ENCODE measurements around the gene PSENEN. TPM values are rescaled to one million over a fixed set of nuclear protein-coding genes. Genes with fewer than 3 reads are reported as not detected.

PSENEN gene
- total and polyA plus RNA-seq, 11 donors = 25.2 to 95.1 (median 42.3) TPM

- peaks cover 5 to 97% (median 93%) of the 10 kb centered on the region in 9 donors for H3K36me3 ChIP-seq
- no peaks in the 10 kb centered on the region for H3K4me1 ChIP-seq
- H3K4me3 ChIP-seq = no peak overlapping the region
- TF ChIP-seq POLR2A (IDR thresholded peaks at IDR 0.05) (no peak), CTCF (IDR thresholded peaks at IDR 0.05) (no peak)
- ATAC-seq (no peak), DNase-seq (no peak)
- no peaks in the 10 kb centered on the region for H3K27me3 ChIP-seq
- WGBS, 4 donors = 87 to 89% (median 88%) methylated on average over 9 of the region's 9 CpGs
- intact Hi-C loops (cut with DNase I) = no loop called here
- H3K9me3 ChIP-seq = no peaks in the 10 kb centered on the region
- H3K27ac ChIP-seq = no peak overlapping the region
These were observed 14.1 kb upstream of the PSENEN start for GRCh38 chr19:35731353-35731752.

- DNase-seq (no peak), ATAC-seq (no peak)
- Histone ChIP-seq H3K27ac (no peak overlapping the region), H3K4me3 (no peak overlapping the region), H3K9me3 (no peaks in the 10 kb centered on the region), H3K4me1 (no peaks in the 10 kb centered on the region), H3K27me3 (no peaks in the 10 kb centered on the region), H3K36me3 (peaks cover 5 to 97% (median 93%) of the 10 kb centered on the region in 9 donors)
- no peak for TF ChIP-seq POLR2A (IDR thresholded peaks at IDR 0.05)
- no peak for TF ChIP-seq CTCF (IDR thresholded peaks at IDR 0.05)
- intact Hi-C loops (cut with DNase I) = no loop called here
- 81 to 88% (median 85%) methylated on average over 20 to 21 of the region's 21 CpGs for WGBS, 4 donors
These were observed 13.6 kb upstream of the PSENEN start for GRCh38 chr19:35731779-35732405.

- H3K9me3 ChIP-seq = no peaks in the 10 kb centered on the region
- no peak overlapping the region for H3K27ac ChIP-seq
- H3K4me1 ChIP-seq = no peaks in the 10 kb centered on the region
- peaks cover 5 to 97% (median 93%) of the 10 kb centered on the region in 9 donors for H3K36me3 ChIP-seq
- TF ChIP-seq POLR2A (IDR thresholded peaks at IDR 0.05) (no peak), CTCF (IDR thresholded peaks at IDR 0.05) (no peak)
- intact Hi-C loops (cut with DNase I) = no loop called here
- no peaks in the 10 kb centered on the region for H3K27me3 ChIP-seq
- H3K4me3 ChIP-seq = no peak overlapping the region
- 85 to 92% (median 90%) methylated on average over 16 to 25 of the region's 25 CpGs for whole genome bisulfite sequencing, 4 donors
- ATAC-seq (no peak), DNase-seq (no peak)
These were observed 12.8 kb upstream of the PSENEN start for GRCh38 chr19:35732540-35733179.

- Histone ChIP-seq H3K4me3 (no peak overlapping the region), H3K27ac (no peak overlapping the region), H3K4me1 (no peaks in the 10 kb centered on the region), H3K36me3 (peaks cover 5 to 97% (median 93%) of the 10 kb centered on the region in 9 donors), H3K9me3 (no peaks in the 10 kb centered on the region), H3K27me3 (no peaks in the 10 kb centered on the region)
- no peak for ATAC-seq
- TF ChIP-seq CTCF (IDR thresholded peaks at IDR 0.05) (no peak), POLR2A (IDR thresholded peaks at IDR 0.05) (no peak)
- intact Hi-C loops (cut with DNase I) = no loop called here
- 89 to 94% (median 92%) methylated on average over 34 to 35 of the region's 35 CpGs for WGBS, 4 donors
- DNase-seq = no peak
These were observed 12.0 kb upstream of the PSENEN start for GRCh38 chr19:35733180-35734125.
